ENCODE results near the gene AQP3. TPM values are rescaled to one million over a fixed set of nuclear protein-coding genes. Genes with fewer than 3 reads are reported as not detected.
"Not testable (repeated sequence)": the region's sequence is repeated elsewhere in the genome, so short reads cannot be mapped to it uniquely, and the experiment has no call there.

AQP3 gene
- 10 to 100 TPM in 3 of 4 donors, 1 to 10 TPM in 1; 7.1 to 15.3 (median 12.4) TPM for total RNA-seq

DNA sequence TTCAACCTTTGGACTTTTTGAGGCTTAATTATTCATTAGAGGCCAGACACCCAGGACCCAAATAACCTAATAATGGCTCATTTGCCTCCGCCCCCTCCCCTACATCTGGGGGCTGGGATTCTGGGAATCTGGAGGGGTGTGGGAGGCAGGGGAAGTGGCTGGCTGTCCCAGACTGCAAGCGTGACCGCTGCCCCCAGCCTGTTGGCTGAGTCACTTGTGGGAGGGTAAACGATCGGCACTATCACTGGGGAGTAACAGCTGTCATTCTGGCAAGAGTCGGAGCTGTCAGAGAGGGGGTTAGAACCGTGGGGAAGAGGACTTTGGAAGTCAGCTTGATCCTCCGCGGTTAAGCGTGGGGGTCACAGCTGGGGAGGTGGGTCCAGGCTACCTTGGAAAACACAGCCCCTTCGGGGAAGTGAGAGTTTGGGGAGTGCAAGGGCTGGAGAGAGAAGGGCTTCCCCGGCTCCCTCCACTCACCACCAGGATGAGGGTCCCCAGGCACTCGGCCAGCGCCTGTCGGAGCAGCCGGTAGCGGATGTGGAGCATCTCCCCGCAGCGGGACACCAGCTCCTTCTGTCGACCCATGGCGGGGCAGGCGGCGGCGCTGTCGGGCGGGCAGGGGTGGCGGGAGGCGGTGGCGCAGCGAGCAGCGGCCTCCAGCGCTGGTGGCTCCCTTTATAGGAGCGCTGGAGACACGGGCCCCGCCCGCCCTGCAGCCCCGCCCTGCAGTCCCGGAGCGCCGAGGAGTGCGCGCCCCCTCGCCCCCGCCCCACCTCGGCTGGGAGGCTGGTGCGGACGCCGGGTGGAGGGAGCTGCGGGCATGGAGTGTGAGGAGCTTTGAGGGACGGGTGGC lies at the start of gene AQP3:
Gene AQP3 (minus strand): TSS at position 648 of the 853 bp plus-strand sequence. CDS start 63 bp downstream, at position 585.
- intact Hi-C loops (cut with DNase I; ENCODE audit: low total_unique reads) (no loop called here), in situ Hi-C loops (cut with MboI; ENCODE audit: low pct_ligation_motif_present in 1 of 4, low pct_unique_long_range_greater_than_20kb in 1 of 4, low sequenced_read_pairs in 3 of 4) (no loop called here)
- DNase-seq = peak; percentile 81
- Histone ChIP-seq H3K4me1 (peaks cover 6 to 32% (median 17%) of the 10 kb centered on the region in 4 donors), H3K36me3 (no peaks in the 10 kb centered on the region), H3K4me3 (peak within 1 kb of the TSS; percentile 28 to 55 (median 40)), H3K27ac (peak within 1 kb of the TSS; percentile 58 to 79 (median 64)), H3K9me3 (no peaks in the 10 kb centered on the region), H3K27me3 (no peaks in the 10 kb centered on the region)
- 3 to 17% methylated on average over 6 to 25 of the region's 50 CpGs for WGBS, 2 donors (ENCODE audit: low coverage in 1 of 2)
- TF ChIP-seq POLR2AphosphoS5 (IDR thresholded peaks at IDR 0.05) = peak in 2 of 3 donors; percentile 13 to 40
- TF ChIP-seq, protein P1, sequence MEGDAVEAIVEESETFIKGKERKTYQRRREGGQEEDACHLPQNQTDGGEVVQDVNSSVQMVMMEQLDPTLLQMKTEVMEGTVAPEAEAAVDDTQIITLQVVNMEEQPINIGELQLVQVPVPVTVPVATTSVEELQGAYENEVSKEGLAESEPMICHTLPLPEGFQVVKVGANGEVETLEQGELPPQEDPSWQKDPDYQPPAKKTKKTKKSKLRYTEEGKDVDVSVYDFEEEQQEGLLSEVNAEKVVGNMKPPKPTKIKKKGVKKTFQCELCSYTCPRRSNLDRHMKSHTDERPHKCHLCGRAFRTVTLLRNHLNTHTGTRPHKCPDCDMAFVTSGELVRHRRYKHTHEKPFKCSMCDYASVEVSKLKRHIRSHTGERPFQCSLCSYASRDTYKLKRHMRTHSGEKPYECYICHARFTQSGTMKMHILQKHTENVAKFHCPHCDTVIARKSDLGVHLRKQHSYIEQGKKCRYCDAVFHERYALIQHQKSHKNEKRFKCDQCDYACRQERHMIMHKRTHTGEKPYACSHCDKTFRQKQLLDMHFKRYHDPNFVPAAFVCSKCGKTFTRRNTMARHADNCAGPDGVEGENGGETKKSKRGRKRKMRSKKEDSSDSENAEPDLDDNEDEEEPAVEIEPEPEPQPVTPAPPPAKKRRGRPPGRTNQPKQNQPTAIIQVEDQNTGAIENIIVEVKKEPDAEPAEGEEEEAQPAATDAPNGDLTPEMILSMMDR (IDR thresholded peaks at IDR 0.05) = peak; percentile 17 to 38 (median 34)
- TF ChIP-seq EP300 (IDR thresholded peaks at IDR 0.05; ENCODE audit: low read depth) = no peak
- TF ChIP-seq POLR2A (IDR thresholded peaks at IDR 0.05) = peak; percentile 44

DNA sequence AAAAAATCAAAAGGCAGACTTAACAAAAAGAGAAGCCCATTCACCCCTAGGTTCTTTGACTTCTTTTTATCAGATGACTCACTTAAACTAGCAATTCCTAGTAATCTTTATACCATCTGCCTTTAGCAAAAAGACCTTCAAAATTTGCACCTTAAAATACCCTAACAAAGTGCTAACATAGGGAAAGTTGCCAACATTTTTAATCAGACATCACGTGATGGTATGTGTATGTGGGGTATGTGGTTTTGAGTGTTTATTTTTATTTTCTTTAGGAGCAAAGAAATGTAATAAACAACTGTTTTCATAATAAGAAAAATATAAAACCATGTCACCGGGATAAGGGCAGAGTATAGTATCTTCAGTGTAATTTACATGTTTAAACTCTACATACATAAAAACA lies 46.4 kb upstream of the AQP3 start:
- H3K4me3 ChIP-seq; H3K27ac ChIP-seq; DNase-seq; H3K36me3 ChIP-seq; H3K27me3 ChIP-seq; H3K9me3 ChIP-seq; intact Hi-C loops (cut with DNase I; ENCODE audit: low total_unique reads); in situ Hi-C loops (cut with MboI; ENCODE audit: low pct_ligation_motif_present in 1 of 4, low pct_unique_long_range_greater_than_20kb in 1 of 4, low sequenced_read_pairs in 3 of 4); H3K4me1 ChIP-seq: not testable (repeated sequence)
- 52 to 63% methylated on average over 2 of the region's 2 CpGs for WGBS, 2 donors (ENCODE audit: low coverage in 1 of 2)

DNA sequence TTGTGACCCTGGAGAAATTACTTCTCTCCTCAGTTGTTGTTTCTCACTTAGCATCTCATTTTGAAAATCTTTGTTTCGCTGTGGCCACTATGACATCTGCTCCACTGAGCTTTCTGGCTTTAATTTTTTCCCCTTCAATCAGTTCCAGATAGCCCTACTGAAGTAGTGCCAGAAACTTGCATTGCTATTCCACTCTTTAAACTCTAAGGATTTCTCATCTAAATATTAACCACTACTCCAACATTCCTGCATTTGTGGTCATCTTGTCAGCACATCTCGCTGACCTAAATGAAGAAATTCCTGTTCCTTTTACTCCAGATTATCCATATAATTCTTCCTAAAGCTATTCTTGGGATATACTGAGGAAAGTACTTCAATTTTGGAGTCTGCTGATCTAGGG lies 41.7 kb upstream of the AQP3 start:
- in situ Hi-C loops (cut with MboI; ENCODE audit: low pct_ligation_motif_present in 1 of 4, low pct_unique_long_range_greater_than_20kb in 1 of 4, low sequenced_read_pairs in 3 of 4) = no loop called here

DNA sequence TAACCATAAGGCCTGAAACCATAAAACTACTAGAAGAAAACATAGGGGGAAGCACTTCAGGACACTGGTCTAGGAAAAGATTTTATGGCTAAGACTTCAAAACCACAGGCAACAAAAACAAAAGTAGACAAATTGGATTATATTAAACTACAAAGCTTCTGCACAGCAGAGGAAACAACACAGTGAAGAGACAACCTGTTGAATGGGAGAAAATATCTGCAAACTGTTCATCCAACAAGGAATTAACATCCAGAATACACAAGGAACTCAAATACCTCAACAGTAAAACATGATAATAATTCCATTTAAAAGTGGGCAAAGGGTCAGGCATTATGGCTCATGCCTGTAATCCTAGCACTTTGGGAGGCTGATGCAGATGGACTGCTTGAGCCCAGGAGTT lies 37.9 kb upstream of the AQP3 start:
- H3K9me3 ChIP-seq; in situ Hi-C loops (cut with MboI; ENCODE audit: low pct_ligation_motif_present in 1 of 4, low pct_unique_long_range_greater_than_20kb in 1 of 4, low sequenced_read_pairs in 3 of 4); intact Hi-C loops (cut with DNase I; ENCODE audit: low total_unique reads); H3K27ac ChIP-seq; H3K4me3 ChIP-seq; H3K27me3 ChIP-seq; DNase-seq; H3K36me3 ChIP-seq; H3K4me1 ChIP-seq: not testable (repeated sequence)

More for the DNA sequence above, 41.7 kb upstream of the AQP3 start:
- DNase-seq = no peak
- Histone ChIP-seq H3K27me3 (no peaks in the 10 kb centered on the region), H3K4me1 (no peaks in the 10 kb centered on the region), H3K9me3 (no peaks in the 10 kb centered on the region), H3K4me3 (no peak overlapping the region), H3K27ac (no peak overlapping the region), H3K36me3 (no peaks in the 10 kb centered on the region)
- TF ChIP-seq POLR2A (IDR thresholded peaks at IDR 0.05) (no peak), POLR2AphosphoS5 (IDR thresholded peaks at IDR 0.05) (no peak), EP300 (IDR thresholded peaks at IDR 0.05; ENCODE audit: low read depth) (no peak)
- TF ChIP-seq, protein P1 (IDR thresholded peaks at IDR 0.05) = no peak
- 61 to 72% methylated on average over 2 of the region's 2 CpGs for WGBS, 2 donors (ENCODE audit: low coverage in 1 of 2)
- intact Hi-C loops (cut with DNase I; ENCODE audit: low total_unique reads) = no loop called here

DNA sequence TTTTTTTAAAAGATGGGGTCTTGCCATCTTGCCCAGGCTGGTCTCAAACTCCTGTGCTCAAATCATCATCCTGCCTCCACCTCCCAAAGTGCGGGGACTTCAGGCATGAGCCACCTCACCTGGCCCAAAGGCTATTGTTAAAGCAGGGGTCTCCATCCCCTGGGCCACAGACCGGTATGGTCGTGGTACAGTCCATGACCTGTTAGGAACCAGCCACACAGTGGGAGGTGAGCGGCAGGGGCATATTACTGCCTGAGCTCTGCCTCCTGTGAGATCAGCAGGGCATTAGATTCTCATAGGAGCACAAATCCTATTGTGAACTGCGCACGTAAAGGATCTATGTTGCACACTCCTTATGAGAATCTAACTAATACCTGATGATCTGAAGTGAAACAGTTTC lies 33.6 kb upstream of the AQP3 start:
- Histone ChIP-seq H3K4me3 (no peak overlapping the region), H3K4me1 (no peaks in the 10 kb centered on the region), H3K36me3 (no peaks in the 10 kb centered on the region), H3K9me3 (no peaks in the 10 kb centered on the region), H3K27ac (no peak overlapping the region), H3K27me3 (no peaks in the 10 kb centered on the region)
- no peak for DNase-seq
- TF ChIP-seq EP300 (IDR thresholded peaks at IDR 0.05; ENCODE audit: low read depth) (no peak), POLR2A (IDR thresholded peaks at IDR 0.05) (no peak)
- in situ Hi-C loops (cut with MboI; ENCODE audit: low pct_ligation_motif_present in 1 of 4, low pct_unique_long_range_greater_than_20kb in 1 of 4, low sequenced_read_pairs in 3 of 4) = no loop called here
- intact Hi-C loops (cut with DNase I; ENCODE audit: low total_unique reads) = no loop called here
- 90% methylated on average over 6 of the region's 6 CpGs; no CpG with 5 or more reads in 1 of the 2 donors for WGBS, 2 donors (ENCODE audit: low coverage in 1 of 2)
